IPS-NIHi11 (cell line): ENCODE measurements around the gene SNCG.
"Not testable (repeated sequence)": the region's sequence is repeated elsewhere in the genome, so short reads cannot be mapped to it uniquely, and the experiment has no call there.

Experiments
- DNase-seq: peaks from one replicate; pipeline ENCODE4 v3.0.0; 2012; ENCODE audit warnings: mixed read lengths, low spot score

The SNCG gene

GRCh38 chr10:86958116-86958900, at the start of gene SNCG:
TSS of gene SNCG (plus strand) at chr10:86958599. CDS start at chr10:86958698, 99 bp downstream.
- DNase-seq = no peak

DNA sequence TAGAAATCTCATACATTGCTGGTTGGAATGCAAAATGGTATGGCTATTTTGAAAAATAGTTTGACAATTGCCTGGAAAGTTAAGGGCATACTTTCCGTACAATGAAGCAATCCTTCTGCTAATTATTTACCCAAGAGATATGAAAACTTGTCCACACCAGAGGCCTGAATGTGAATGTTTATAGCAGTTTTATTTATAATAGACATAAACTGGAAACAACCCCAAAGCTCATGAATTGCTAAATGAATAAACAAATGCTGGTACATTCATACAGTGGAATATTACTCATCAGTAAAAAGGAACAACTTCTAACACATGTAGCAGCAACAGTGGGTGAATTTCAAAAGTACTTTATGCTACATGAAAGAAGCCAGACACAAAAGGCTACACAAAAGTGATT, 43.7 kb upstream of the SNCG start:
- DNase-seq = no peak

GRCh38 chr10:86918022-86918471, 40.4 kb upstream of the SNCG start:
- DNase-seq = no peak

DNA sequence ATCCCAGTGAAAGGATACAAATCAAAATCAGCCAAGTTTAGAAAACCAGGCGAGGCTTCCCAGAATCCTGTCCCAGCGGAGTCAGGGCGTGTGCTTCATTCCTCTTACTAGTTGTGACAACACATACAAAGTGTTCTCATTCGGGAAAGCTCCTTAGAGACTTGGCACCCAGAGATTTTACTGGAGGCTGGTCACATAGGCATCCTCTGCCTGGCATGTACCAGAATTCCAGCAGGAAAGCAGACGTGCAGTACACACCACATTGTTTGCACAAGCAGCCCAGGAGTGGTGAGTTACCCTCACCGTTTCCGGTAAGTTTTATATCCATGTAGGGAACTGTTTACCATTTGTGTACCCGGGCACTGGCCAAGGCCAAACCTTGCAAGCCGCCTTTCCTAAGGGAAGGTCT, 35.8 kb upstream of the SNCG start:
- DNase-seq = no peak

GRCh38 chr10:86929468-86930380, 28.7 kb upstream of the SNCG start:
- no peak for DNase-seq

- no peak for DNase-seq
Observed at GRCh38 chr10:86931872-86932271, 26.5 kb upstream of the SNCG start.

- DNase-seq = no peak
Observed at GRCh38 chr10:86932674-86933073, 25.7 kb upstream of the SNCG start.

GRCh38 chr10:86934162-86934711, 24.2 kb upstream of the SNCG start:
- not testable (repeated sequence) for DNase-seq

DNA sequence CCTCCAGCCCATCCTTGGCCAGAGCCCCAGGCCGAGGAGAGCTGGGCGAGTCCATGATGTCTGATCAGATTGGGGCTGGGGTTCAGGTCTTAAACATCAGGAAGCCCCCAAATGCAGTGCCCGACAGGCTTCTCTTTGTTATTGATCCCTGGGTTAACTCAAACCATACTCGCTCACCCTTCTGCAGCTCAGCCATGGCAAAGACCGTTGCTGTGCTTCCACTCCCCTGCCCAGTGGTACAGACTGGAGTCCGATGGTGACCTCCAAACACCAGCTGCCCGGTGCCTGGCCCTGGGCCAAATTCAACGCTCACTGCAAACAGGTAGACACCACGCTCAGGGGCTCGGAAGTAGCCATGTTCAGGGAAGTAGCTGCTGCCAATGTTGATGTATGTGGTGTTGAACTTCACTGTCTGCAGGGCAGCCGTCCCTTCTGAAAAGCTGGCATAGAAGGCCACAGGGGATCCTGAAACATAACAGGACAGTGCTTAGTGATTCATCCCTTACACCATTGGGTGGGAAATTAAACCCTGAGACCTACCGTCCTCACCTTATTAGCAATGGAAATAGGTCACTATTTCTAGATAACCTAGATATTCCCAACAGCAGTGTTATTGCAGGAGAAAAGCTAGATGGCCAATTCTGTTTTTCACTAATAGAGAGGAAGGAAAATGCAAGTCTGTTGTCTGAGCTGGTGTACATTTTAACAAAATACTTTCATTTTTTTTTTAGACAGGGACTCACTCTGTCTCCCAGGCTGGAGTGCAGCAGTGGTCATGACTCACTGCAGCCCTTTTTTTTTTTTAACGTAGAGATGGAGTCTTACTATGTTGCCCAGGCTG, 21.5 kb upstream of the SNCG start:
- no peak for DNase-seq

DNA sequence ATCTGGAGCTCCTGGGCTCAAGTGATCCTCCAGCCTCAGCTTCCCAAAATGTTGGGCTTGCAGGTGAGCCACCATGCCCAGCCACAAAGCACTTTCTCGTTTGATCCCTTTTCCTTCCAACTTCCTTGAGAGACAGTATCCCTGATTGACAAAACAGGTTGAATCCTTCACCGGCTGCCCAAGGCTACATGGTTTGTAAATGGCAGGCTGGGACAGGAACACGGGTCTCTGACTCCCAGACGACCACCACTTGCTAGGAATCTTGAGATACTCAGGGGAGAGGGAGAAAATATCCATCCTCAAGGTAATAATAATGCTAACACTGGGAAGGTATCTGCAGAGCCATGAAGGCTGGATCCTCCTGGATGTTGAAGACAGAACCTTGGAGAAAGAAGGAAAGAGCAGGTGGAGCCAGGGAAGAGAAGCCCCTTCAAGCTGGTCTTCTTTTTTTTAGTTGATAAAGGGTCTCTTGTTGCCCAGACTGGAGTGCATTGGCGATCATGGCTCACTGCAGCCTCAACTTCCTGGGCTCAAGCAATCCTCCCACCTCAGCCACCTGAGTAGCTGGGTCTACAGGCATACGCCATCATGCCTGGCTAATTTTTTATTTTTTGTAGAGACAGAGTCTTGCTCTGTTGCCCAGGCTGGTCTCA, 20.8 kb upstream of the SNCG start:
- no peak for DNase-seq

DNA sequence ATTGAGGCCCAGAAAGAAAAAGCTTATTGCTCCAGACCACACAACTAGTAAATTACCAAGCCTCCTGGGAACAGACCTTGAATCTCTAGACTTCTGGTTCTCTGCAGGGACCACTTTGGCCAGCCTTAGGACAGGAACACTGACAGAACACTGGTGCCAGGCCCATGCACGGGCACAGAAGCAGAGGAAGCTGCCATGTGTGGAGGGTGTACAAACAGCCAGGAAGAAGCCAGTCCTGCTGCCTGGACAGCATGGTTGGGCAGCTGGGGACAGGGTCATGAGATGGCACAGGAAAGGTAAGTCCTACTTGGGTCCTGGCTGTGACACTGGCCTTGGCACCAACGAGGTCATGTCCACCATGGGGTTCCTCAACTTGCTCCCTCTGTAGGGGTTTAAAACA, 20.1 kb upstream of the SNCG start:
- DNase-seq = no peak

- DNase-seq = not testable (repeated sequence)
Observed at GRCh38 chr10:86940076-86940475, 18.3 kb upstream of the SNCG start.

DNA sequence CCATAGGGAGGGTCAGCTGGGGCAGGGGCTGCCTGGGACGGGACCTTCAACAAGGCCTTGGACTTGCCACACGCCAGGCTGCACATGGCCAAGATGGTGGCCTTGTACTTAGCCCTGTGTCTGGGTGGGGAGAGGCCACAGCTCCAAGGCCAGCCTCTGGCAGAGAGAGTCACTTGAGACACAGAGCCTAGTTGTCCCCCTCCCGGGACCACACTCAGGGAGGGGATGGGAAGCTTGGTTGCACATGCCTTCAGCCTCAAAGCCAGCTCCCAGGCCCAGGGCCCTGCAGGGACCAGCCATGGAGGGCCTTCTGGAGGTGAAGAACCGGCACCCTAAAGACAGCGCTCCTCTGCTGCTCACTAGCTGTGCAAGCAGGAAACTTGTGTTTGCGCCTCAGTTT, 17.7 kb upstream of the SNCG start:
- no peak for DNase-seq

DNA sequence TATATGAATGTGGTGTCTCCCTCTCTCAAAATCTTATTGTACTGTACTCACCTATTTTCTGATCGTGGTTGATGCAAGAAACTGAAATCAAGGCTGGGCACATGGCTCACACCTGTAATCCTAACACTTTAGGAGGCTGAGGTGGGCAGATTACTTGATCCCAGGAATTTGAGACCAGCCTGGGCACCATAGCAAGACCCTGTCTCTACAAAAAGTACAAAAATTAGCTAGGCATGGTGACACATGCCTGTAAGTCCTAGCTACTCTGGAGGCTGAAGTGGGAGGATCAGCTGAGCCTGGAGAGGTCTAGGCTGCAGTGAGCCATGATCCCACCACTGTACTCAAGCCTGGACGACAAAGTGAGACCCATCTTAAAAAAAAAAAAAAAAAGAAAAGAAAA, 17.0 kb upstream of the SNCG start:
- no peak for DNase-seq

- DNase-seq = no peak
Observed at GRCh38 chr10:86941991-86942421, 16.4 kb upstream of the SNCG start.

DNA sequence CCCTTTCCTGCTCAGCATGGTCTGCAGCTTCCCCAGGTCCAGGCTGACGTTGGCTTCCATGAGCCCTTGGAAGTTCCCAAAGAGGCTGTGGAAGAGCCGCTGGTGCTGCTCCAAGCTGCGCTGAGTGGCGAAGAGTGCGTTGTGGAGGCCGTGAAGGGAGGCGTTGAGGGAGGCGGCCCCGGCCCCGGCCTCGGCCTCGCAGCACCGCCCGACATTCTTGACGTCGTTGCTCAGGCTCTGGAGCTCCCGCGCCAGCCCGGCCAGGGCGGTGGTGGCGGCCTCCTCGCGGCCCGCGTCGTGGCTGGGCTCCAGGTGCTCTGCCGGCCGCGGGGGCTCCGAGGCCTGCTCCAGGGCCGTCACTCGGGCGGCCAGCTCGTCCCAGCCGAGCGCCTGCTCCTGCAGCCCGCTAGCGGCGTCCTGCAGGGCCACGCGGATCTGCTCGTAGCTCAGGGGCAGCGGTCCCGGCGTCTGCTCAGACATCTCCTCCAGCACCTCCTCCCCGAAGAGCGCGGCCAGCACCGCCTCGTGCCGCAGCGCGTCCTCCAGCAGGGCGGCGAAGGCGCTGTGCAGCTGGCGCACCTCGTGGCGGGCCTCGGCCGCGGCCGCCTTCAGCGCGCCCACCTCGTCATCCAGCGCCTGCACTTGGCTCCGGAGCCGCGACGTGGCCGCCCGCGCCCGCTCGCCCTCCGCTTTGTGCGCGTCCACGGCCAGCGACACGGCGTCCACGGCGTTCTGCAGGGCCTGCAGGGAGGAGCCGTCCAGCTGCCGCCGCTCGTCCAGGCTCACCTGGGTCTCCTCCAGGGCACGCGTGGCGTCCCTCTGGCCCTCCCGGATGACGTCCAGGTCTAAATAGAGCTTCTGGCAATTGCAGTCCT, 15.7 kb upstream of the SNCG start:
- DNase-seq = no peak

GRCh38 chr10:86943316-86944030, 14.9 kb upstream of the SNCG start:
- DNase-seq = no peak

DNA sequence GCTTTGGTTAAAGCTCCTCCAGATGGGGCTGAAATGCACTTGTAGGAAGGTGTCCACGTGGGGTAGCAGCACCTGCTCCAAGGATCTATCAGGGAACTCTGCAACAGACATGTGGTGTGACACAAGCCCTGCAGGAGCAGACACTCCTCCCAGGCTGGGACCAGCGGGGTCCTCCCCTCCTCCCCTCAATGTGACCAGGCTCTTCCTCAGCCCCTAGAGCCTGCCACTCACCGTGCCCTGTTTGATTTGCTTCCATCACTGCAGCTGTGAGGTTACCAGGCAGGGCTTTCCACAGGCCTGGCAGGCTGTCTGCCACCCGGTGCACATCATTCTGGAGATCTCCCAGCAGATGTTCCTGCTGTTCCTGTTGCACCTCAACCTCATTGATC, 14.4 kb upstream of the SNCG start:
- no peak for DNase-seq

DNA sequence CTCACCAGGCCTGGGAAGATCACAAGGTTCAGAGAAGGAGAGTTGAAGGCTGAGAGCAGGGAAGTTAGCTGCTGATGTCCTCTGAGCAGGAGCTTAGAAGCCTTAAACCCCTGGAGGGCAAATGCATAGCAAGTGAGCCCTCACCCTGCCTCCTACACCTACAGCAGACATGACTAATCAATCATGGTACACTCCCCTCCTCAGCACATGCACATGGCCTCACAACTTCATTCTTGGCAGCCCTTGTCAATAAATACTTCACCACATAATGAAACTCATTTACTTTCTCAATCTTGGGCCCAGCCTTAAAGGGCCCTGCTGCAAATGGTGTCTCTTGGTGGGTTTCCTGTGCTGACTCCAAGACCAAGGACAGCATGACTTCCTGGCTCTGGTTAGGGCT, 13.9 kb upstream of the SNCG start:
- no peak for DNase-seq

DNA sequence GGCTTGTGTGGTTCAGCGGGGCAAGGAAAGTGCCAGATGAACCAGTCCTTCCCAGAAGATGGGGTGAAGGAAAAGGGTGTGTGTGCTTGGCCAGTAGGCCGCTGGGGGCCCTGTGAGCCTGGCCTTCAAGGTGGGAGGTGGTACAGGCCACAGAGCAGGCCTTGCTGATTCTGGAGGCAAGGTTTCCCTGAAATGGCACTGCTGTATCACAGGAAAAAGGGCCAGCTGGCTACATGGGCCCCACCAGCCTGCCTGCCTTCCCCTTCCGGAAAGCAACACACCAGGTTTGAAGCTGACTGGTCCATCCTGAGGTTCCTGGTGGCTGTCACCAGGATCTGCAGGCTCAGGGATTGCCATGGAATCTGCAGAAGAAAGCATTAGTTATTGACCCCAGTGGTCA, 13.5 kb upstream of the SNCG start:
- DNase-seq = no peak
